CD4-positive, alpha-beta T cell treated with Interleukin-17A for 4 hours (primary cell): ENCODE results near the gene MATR3.
"Not testable (repeated sequence)": the region's sequence is repeated elsewhere in the genome, so short reads cannot be mapped to it uniquely, and the experiment has no call there.

Source experiments
- DNase-seq: peaks from one replicate; pipeline ENCODE4 v3.0.0-alpha.2; 2020; ENCODE audit warnings: mixed read lengths

MATR3 gene

GRCh38 chr5:139301808-139302499 lies 8.4 kb downstream of the MATR3 start:
- DNase-seq = no peak

GRCh38 chr5:139304391-139305324 lies 11.1 kb downstream of the MATR3 start:
- no peak for DNase-seq

- DNase-seq = no peak
Measured at GRCh38 chr5:139306197-139306596, 12.7 kb downstream of the MATR3 start.

DNA sequence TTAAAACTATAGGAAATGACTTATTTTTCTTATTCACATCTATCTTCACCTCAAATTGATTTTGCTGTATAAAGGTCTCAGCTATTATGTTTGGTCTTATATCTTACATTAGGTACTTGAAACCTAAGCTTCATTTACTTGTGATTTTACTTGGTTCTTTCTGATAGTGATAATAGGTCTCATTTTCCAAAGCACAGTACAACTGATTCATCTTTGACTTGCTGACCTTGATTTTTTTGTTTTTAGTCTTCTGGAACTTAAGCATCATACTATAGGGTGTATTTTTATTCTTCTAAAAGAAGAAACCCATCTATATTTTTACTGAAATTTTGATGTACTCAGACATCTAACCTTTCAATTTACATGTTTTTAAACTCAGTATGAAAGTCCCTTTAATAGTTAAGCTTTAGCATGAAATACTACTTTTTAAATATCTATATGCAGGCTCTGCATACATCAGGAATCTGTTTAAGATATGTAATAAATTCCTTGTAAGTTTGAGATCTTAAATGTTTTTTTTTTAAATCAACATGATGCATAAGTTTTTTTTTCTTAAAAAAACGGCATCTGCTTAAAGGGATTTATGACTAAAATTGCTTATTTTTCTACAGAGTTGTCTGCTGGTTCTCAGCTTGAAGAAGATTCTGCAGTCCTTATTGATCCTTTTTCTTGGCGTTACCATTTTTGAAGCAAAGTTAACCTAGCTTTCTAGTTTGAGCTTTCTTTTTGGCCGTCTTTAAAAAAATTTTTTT lies 13.3 kb downstream of the MATR3 start:
- DNase-seq = no peak

- DNase-seq = no peak
Measured at GRCh38 chr5:139308797-139309196, 15.3 kb downstream of the MATR3 start.

DNA sequence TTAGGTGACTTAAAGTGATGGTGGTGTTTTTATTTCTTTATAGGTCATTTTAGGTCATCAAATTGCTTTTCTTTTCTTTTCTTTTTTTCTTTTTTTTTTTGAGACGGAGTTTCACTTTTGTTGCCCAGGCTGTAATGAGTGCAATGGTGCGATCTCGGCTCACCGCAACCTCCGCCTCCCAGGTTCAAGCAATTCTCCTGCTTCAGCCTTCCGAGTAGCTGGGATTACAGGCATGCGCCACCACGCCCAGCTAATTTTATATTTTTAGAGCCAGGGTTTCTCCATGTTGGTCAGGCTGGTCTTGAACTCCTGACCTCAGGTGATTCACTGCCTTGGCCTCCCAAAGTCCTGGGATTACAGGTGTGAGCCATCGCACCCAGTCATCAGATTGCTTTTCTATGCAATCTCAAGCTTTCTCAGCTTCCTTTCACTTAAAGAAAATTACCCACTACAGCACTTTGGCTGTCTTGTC lies 17.2 kb downstream of the MATR3 start:
- DNase-seq = not testable (repeated sequence)

GRCh38 chr5:139312075-139312474 lies 18.5 kb downstream of the MATR3 start:
- no peak for DNase-seq

DNA sequence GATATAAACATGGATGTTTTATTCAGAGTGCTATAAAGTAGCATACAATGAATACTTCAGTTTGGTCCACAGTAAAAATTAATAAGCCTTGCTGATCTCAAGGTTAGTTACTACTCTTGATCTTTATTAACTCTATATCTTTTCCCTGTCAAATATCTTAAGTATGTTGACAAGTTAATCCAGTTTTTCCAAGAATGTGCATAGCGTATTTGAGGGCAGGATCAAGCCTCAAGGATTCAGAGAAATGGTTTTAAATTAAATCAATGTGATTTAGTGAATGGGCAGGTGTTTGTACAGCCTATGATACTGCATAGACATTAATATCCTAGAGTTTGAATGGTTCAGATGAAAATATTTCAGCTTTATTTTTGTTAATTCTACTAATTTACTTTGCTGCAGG lies 20.7 kb downstream of the MATR3 start:
- DNase-seq = no peak

GRCh38 chr5:139315056-139315615 lies 21.6 kb downstream of the MATR3 start:
- DNase-seq = no peak

DNA sequence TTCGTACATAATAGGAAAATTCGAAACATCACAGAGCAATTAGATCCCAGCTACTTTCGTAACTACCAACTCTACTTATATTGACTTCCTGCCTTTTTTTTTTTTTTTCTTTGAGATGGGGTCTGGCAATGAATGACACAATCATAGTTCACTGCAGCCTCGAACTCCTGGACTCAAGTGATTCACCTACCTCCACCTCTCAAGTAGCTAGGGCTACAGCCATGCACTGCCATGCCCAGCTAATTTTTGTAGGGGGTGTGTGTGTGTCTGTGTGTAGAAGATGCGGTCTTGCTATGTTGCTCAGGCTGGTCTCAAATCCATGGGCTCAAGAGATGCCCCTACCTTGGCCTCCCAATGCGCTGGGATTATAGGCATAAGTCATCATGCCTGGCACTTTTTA lies 42.3 kb downstream of the MATR3 start:
- DNase-seq = no peak

DNA sequence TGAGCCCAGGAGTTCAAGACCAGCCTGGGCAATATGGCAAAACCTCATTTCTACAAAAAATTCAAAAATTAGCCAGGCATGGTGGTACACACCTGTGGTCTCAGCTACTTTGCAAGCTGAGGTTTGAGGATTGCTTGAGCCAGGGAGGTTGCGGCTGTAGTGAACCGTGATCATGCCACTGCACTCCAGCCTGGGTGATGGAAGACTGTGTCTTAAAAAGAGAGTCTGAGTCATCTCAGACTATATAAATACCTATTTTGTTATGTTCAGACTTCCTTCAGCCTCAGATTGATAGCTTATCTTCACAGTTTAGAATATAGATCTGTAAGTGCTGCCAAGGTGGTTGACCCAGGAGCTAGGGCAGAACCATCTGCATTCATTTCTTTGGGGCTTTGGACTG lies 46.5 kb downstream of the MATR3 start:
- no peak for DNase-seq

- DNase-seq = no peak
Measured at GRCh38 chr5:139341187-139341688, 47.7 kb downstream of the MATR3 start.

GRCh38 chr5:139341689-139342422 lies 48.3 kb downstream of the MATR3 start, which contains the start of gene PAIP2:
PAIP2 (plus strand) TSS chr5:139341854; CDS start chr5:139363785, 21,931 bp downstream.
- peak; percentile 99 for DNase-seq

DNA sequence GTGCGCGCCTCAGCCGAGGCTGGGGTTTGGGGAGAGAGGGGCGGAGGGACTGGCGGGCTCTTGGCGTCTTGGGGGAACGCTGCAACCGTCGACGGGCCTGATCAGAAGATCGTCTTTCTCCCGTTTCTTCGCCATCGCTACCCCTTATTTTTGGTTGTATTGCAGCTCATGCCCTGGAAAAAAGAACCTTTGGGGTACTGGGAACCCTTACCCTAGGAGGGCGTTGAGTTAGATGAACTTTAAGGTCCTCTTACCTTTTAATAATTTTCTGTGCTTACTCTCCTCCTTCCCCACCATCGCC lies 48.8 kb downstream of the MATR3 start:
- peak; percentile 85 for DNase-seq

- DNase-seq = no peak
Measured at GRCh38 chr5:139343476-139343875, 49.9 kb downstream of the MATR3 start.

- no peak for DNase-seq
Measured at GRCh38 chr5:139344177-139344576, 50.6 kb downstream of the MATR3 start.

DNA sequence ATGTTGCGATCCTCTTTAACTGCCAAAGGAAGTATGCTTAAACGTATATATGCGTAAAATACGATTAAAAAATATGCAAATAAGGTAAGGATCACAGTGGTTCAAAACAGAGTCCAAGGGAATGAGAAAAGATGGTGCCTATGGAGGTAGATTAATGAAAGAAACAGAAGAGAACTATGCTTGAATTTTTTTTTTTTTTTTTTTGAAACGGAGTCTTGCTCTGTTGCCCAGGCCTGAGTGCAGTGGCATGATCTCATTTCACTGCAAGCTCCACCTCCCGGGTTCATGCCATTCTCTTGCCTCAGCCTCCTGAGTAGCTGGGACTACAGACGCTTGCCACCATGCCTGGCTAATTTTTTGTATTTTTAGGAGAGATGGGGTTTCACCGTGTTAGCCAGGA lies 51.9 kb downstream of the MATR3 start:
- DNase-seq = not testable (repeated sequence)

GRCh38 chr5:139347863-139348262 lies 54.3 kb downstream of the MATR3 start:
- DNase-seq = not testable (repeated sequence)

- no peak for DNase-seq
Measured at GRCh38 chr5:139354186-139354585, 60.6 kb downstream of the MATR3 start.

- not testable (repeated sequence) for DNase-seq
Measured at GRCh38 chr5:139355900-139356299, 62.4 kb downstream of the MATR3 start.

GRCh38 chr5:139358064-139358463 lies 64.5 kb downstream of the MATR3 start:
- DNase-seq = no peak

- no peak for DNase-seq
Measured at GRCh38 chr5:139360384-139360783, 66.8 kb downstream of the MATR3 start.
